Activated CD4-positive, alpha-beta memory T cell treated with anti-CD3 and anti-CD28 coated beads, Interleukin-2, amount 10 ng/mL, durations not matched to agents 7 days and 5 days (primary cell): ENCODE results near the gene AIG1. TPM values are rescaled to one million over a fixed set of nuclear protein-coding genes. Genes with fewer than 3 reads are reported as not detected.
A peak's percentile ranks its signal among the peaks of the same experiment; 100 is the strongest.
"Not testable (repeated sequence)": the region's sequence is repeated elsewhere in the genome, so short reads cannot be mapped to it uniquely, and the experiment has no call there.

Source experiments
- CTCF ChIA-PET: fragments of 350-600 bp; sonication (Branson Sonifier 250); formaldehyde crosslinking; loops from one replicate; lab custom pipeline; 2021; ENCODE audit warnings: antibody characterized with exemption, inconsistent platforms; lab: Charles Lee
- POLR2A ChIA-PET: fragments of 350-600 bp; sonication (Branson Sonifier 250); formaldehyde crosslinking; loops from one replicate; lab custom pipeline; 2021; ENCODE audit warnings: antibody characterized with exemption; lab: Charles Lee
- DNase-seq: peaks from one replicate; pipeline ENCODE4 v3.0.0-alpha.2; 2020
- H3K27ac Mint-ChIP-seq: one replicate; pipeline ENCODE4 v1.8.0; 2021; ENCODE audit warnings: mild to moderate bottlenecking, mixed read lengths
- H3K27me3 Mint-ChIP-seq: one replicate; pipeline ENCODE4 v1.8.0; 2021; ENCODE audit warnings: mixed read lengths
- H3K36me3 Mint-ChIP-seq: one replicate; pipeline ENCODE4 v1.8.0; 2021; ENCODE audit warnings: low read depth, mixed read lengths
- H3K4me1 Mint-ChIP-seq: one replicate; pipeline ENCODE4 v1.8.0; 2021; ENCODE audit warnings: mixed read lengths
- H3K4me3 Mint-ChIP-seq: one replicate; pipeline ENCODE4 v1.8.0; 2021; ENCODE audit warnings: mild to moderate bottlenecking, mixed read lengths
- H3K9me3 Mint-ChIP-seq: one replicate; pipeline ENCODE4 v1.8.0; 2021; ENCODE audit warnings: mixed read lengths
- total RNA-seq, 2 experiments: library from RNA; stranded (reverse); gene quantifications; one replicate each; pipeline ENCODE4 v1.2.3, GENCODE V29; 2021

Gene AIG1, protein sequence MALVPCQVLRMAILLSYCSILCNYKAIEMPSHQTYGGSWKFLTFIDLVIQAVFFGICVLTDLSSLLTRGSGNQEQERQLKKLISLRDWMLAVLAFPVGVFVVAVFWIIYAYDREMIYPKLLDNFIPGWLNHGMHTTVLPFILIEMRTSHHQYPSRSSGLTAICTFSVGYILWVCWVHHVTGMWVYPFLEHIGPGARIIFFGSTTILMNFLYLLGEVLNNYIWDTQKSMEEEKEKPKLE
- total RNA-seq = 1 to 10 TPM; 8.4 to 9.9 TPM

DNA sequence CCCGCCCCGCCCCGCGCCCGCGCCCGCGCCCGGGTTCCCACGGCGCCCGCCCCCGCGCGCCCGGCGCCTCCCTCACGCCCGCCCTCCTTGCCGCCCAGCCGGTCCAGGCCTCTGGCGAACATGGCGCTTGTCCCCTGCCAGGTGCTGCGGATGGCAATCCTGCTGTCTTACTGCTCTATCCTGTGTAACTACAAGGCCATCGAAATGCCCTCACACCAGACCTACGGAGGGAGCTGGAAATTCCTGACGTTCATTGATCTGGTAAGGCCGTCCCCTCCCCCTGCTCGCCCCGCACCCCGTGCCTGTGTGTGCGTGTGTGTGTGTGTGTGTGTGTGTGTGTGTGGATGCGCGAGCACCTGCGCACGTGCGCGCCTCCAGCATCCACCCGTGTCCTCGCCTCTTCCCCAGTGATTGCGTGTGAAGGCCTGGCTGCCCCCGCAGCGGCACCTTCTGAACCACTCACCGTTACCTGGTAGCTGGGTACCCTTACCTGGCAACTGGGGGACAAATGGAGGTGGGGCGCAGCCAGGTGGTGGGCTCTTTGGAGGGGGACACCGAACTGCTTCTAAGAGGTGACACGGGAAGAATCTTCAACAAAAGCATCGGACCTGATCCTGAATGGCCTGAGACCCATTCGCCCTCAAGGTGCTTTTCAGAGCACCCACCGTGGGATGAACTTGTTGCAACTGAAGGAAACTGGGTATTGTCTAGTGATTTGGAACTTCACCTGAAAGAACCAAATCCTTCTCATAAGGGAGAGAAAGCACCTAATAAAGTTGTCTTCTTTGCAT is at the start of gene AIG1:
Gene AIG1 (plus strand): TSS at position 84 of the 791 bp plus-strand sequence. CDS start 37 bp downstream, at position 121.
- peak; percentile 69 for DNase-seq
- ChIA-PET CTCF (no interaction called here), POLR2A (interaction anchor here (0.6 to 1.6 kb wide), 4 partner anchors 114 to 475 kb away, joined by 3 to 4 read pairs (median 4); partner anchors contain the start of genes ADAT2 and PEX3)
- no peaks in the 10 kb centered on the region for H3K27me3 Mint-ChIP-seq
- H3K36me3 Mint-ChIP-seq = peaks cover 3% of the 10 kb centered on the region
- peaks cover 27% of the 10 kb centered on the region for H3K4me1 Mint-ChIP-seq
- H3K9me3 Mint-ChIP-seq = no peaks in the 10 kb centered on the region
- H3K27ac Mint-ChIP-seq = peak within 1 kb of the TSS; percentile 82
- H3K4me3 Mint-ChIP-seq = peak within 1 kb of the TSS; percentile 86

DNA sequence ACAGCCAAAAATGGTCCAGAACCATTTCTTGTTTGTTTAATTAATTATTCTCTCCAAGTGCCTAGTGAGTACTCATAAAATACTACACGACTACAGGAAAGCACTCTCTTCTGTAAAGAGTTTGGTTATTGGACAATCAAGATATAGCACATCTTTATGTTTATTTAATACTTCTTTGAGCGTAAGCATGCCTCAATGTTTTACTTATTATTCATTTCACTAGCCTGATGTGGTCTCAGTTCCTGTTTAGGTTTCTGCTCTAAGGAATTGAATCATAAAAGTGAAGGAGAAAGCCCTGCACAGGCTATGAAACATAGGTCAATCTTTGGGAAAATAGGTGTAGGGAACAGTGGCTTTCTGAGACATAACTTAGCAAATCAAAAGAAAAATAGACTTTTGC is 45.9 kb upstream of the AIG1 start:
- Mint-ChIP-seq H3K9me3 (no peaks in the 10 kb centered on the region), H3K27me3 (peaks cover 4% of the 10 kb centered on the region), H3K27ac (no peak overlapping the region), H3K4me3 (no peak overlapping the region), H3K36me3 (no peaks in the 10 kb centered on the region), H3K4me1 (no peaks in the 10 kb centered on the region)
- POLR2A ChIA-PET = no interaction called here
- no peak for DNase-seq
- CTCF ChIA-PET = no interaction called here

DNA sequence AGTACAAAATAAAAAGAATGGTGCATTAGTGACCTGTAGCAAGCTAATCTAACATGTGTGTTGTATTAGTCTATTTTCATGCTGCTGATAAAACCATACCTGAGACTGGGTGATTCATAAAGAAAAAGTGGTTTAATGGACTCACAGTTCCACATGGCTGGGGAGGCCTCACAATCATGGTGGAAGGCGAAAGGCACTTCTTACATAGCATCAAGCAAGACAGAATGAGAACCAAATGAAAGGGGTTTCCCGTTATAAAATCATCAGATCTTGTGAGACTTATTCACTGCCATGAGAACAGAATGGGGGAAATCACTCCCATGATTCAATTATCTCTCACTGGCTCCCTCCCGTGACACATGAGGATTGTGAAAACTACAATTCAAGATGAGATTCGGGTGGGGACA is 45.4 kb upstream of the AIG1 start:
- Mint-ChIP-seq H3K9me3 (no peaks in the 10 kb centered on the region), H3K4me3 (no peak overlapping the region), H3K4me1 (no peaks in the 10 kb centered on the region), H3K27ac (no peak overlapping the region), H3K36me3 (no peaks in the 10 kb centered on the region), H3K27me3 (peaks cover 4% of the 10 kb centered on the region)
- POLR2A ChIA-PET = no interaction called here
- CTCF ChIA-PET = no interaction called here
- no peak for DNase-seq

DNA sequence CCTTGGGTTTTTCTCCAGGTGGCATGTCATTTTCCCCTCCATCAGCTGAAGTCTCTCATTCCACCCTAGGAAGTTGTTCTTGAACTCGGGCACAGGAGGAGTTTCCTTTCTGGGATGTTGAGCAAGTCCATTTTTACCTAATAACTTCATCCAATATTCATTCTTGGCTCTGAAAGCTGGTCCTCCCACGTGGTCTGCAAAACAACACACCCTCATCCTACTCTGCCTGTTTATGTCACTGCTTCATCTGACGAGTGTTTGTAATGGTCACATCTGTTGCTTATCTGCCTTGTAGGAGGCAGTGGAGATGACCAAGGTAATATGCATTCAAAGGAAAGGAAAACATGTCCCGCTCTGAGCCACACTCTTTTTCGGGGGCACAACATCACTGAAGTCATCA is 41.7 kb upstream of the AIG1 start:
- H3K27me3 Mint-ChIP-seq = peaks cover 4% of the 10 kb centered on the region
- H3K4me3 Mint-ChIP-seq = no peak overlapping the region
- no peak overlapping the region for H3K27ac Mint-ChIP-seq
- no peak for DNase-seq
- ChIA-PET POLR2A (no interaction called here), CTCF (no interaction called here)
- peaks cover 8% of the 10 kb centered on the region for H3K9me3 Mint-ChIP-seq
- H3K36me3 Mint-ChIP-seq = no peaks in the 10 kb centered on the region
- H3K4me1 Mint-ChIP-seq = no peaks in the 10 kb centered on the region

DNA sequence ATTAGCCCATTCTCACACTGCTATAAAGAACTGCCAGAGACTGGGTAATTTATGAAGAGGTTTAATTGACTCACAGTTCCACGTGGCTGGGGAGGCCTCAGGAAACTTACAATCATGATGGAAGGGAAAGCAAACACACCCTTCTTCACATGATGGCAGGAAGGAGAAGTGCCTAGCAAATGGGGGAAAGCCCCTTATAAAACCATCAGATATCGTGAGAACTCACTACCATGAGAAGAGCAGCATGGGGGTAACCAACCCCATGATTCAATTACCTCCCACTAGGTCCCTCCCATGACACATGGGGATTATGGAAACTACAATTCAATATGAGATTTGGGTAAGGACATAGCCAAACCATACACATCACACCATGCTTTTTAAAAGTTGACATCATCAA is 39.8 kb upstream of the AIG1 start:
- CTCF ChIA-PET, H3K36me3 Mint-ChIP-seq, H3K9me3 Mint-ChIP-seq, H3K27me3 Mint-ChIP-seq, POLR2A ChIA-PET, H3K4me3 Mint-ChIP-seq, H3K4me1 Mint-ChIP-seq, DNase-seq, H3K27ac Mint-ChIP-seq: not testable (repeated sequence)

DNA sequence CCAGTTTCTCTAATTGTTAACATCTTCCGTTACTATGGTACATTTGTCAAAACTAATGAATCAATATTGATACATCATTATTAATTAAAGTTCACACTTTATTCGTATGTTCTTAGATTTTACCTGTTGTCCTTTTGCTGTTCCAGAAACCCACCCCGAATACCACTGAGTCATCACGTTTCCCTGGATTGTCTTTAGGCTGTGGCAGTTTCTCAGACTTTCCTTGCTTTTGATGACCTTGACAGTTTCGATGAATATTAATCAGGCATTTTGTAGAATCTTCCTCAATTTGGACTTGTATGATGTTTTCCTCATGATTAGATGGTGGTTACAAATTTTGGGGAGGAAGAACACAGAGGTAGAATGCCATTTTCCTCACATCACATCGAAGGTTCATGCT is 39.1 kb upstream of the AIG1 start:
- peaks cover 4% of the 10 kb centered on the region for H3K27me3 Mint-ChIP-seq
- no peak for DNase-seq
- no peaks in the 10 kb centered on the region for H3K36me3 Mint-ChIP-seq
- ChIA-PET POLR2A (no interaction called here), CTCF (no interaction called here)
- H3K27ac Mint-ChIP-seq = no peak overlapping the region
- no peak overlapping the region for H3K4me3 Mint-ChIP-seq
- no peaks in the 10 kb centered on the region for H3K4me1 Mint-ChIP-seq
- H3K9me3 Mint-ChIP-seq = peaks cover 8% of the 10 kb centered on the region

DNA sequence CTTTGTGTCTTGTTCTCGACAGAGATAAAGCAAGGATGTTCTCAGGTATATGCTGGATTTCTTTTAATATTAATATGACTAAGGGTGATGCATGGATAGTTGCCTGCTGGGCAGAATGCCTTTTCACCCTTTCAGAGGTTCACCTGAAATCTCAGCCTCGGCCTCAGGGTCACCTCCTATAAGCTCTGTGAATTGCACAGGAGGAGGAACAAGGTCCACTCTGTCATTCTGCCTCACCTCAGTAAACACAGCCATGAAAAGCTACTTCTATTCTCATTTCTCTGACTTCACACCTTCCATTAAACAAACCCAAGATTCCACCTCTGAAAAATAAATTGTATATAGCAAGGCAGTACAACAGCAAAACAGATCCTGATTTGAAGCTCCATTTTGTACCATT is 38.1 kb upstream of the AIG1 start:
- Mint-ChIP-seq H3K4me3 (no peak overlapping the region), H3K27ac (no peak overlapping the region), H3K27me3 (peaks cover 4% of the 10 kb centered on the region), H3K4me1 (no peaks in the 10 kb centered on the region), H3K9me3 (peaks cover 8% of the 10 kb centered on the region), H3K36me3 (no peaks in the 10 kb centered on the region)
- ChIA-PET POLR2A (no interaction called here), CTCF (interaction anchor here (1.2 to 2.4 kb wide), 2 partner anchors 330 to 383 kb away, joined by 4 to 11 read pairs; no protein-coding TSS in a partner anchor)
- no peak for DNase-seq

DNA sequence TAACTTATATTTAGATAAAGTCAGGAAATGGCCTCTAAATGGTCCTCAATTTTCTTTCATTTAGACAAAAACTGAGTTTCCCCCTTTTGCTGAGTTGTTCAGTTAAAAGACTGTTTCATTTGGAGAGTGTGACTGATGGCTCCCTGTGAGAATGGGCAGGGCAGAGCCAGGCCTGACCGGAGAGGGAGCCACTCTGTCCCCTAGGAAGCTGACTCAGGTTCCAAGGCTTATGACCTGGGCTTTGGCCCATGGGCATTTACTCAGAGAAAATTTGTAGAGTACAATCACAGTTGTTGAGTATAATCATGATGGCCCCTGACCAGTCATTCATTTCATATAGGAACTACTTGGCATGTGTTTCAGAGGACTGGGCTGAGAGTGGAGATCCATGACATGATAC is 37.0 kb upstream of the AIG1 start:
- Mint-ChIP-seq H3K27ac (no peak overlapping the region), H3K4me1 (no peaks in the 10 kb centered on the region), H3K27me3 (peaks cover 4% of the 10 kb centered on the region), H3K4me3 (no peak overlapping the region), H3K36me3 (no peaks in the 10 kb centered on the region), H3K9me3 (peaks cover 8% of the 10 kb centered on the region)
- POLR2A ChIA-PET = no interaction called here
- CTCF ChIA-PET = interaction anchor here (1.2 to 2.4 kb wide), 2 partner anchors 331 to 384 kb away, joined by 4 to 11 read pairs; no protein-coding TSS in a partner anchor
- no peak for DNase-seq

DNA sequence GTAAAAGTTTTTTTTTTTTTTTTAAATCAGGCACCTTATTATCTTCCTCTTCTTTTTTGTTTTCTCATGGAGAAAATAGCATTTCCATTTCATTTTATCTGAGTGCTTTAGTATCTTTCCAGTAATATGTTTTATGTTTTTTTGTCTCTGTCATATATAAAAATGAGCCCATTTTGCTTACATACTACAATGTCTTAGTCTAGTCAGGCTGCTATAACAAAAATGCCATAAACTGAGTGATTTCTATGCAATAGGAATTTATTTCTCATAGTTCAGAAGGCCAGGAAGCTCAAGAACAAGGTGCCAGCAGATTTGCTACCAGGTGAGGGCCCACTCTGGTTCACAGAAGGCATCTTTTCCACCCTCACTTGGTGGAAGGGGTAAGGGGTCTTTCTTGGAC is 35.7 kb upstream of the AIG1 start:
- Mint-ChIP-seq H3K27me3 (no peaks in the 10 kb centered on the region), H3K4me3 (no peak overlapping the region), H3K9me3 (peaks cover 8% of the 10 kb centered on the region), H3K27ac (no peak overlapping the region), H3K4me1 (no peaks in the 10 kb centered on the region), H3K36me3 (no peaks in the 10 kb centered on the region)
- no peak for DNase-seq
- ChIA-PET CTCF (interaction anchor here (0.7 to 3.5 kb wide), 3 partner anchors 330 to 989 kb away, joined by 3 to 50 read pairs (median 19); no protein-coding TSS in a partner anchor), POLR2A (no interaction called here)

DNA sequence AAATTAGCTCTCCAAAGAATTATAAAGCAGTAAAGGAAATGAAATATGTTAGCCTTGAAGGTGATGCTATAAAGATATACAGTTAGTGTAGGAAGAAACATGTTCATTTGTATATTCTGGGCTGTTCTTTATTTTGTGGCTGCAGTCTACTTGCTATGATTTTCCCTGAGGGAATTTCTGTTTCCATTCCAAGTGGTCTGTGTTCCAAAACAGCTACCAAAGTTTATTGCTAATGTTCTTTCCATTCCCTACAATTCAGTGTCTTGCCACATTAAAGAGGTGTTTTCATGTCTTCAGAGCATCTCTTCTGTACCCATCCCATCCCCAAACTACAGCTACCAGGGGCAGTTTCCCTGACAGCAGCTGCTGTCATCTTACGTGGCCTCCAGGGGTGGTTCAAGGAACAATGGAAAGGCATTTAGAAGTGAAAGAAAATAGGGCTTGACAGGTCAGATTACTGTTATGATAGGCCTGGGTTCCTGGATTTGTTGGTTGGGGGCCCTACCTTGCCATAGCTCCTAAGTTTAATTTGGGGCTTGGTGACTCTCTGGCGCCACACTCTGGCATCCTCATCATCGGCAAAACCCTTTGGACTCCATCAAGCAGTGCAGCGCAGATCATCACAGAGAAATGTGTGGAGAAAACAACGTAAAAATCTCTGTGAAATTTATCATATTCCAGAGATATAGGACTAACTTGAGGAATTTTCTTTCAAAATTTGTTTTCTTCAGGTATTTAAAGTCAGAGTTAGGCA is 33.8 kb upstream of the AIG1 start:
- no peak overlapping the region for H3K4me3 Mint-ChIP-seq
- peaks cover 1% of the 10 kb centered on the region for H3K27me3 Mint-ChIP-seq
- H3K36me3 Mint-ChIP-seq = no peaks in the 10 kb centered on the region
- ChIA-PET CTCF (interaction anchor here (0.7 to 3.5 kb wide), 16 partner anchors 17 to 552 kb away, joined by 3 to 50 read pairs (median 4); no protein-coding TSS in a partner anchor), POLR2A (interaction anchor here (0.6 to 1.4 kb wide), 4 partner anchors 81 to 335 kb away, joined by 3 to 5 read pairs (median 3); no protein-coding TSS in a partner anchor)
- DNase-seq = peak; percentile 53
- no peaks in the 10 kb centered on the region for H3K4me1 Mint-ChIP-seq
- H3K27ac Mint-ChIP-seq = no peak overlapping the region
- no peaks in the 10 kb centered on the region for H3K9me3 Mint-ChIP-seq

DNA sequence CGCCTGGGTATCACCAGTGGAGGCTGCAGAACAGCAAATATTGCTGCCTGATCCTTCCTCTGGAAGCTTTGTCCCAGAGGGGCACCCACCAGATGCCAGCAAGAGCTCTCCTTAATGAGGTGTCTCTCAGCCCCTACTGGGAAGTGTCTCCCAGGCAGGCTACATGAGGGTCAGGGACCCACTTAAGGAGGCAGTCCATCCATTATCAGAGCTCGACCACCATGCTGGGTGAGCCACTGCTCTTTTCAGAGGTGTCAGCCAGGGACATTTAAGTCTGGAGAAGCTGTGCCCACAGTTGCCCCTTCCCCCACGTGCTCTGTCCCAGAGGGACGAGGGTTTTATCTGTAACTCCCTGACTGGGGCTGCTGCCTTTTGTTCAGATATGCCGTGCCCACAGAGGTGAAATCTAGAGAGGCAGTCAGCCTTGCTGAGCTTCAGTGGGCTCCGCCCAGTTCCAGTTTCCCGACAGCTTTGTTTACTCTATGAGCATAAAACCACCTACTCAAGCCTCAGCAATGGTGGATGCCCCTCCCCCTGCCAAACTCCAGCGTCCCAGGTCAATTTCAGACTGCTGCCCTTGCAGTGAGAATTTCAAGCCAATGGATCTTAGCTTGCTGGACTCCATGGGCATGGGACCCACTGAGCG is 25.9 kb upstream of the AIG1 start:
- POLR2A ChIA-PET = no interaction called here
- Mint-ChIP-seq H3K36me3 (peaks cover 2% of the 10 kb centered on the region), H3K9me3 (no peaks in the 10 kb centered on the region), H3K27me3 (peaks cover 18% of the 10 kb centered on the region), H3K27ac (no peak overlapping the region), H3K4me1 (peaks cover 9% of the 10 kb centered on the region), H3K4me3 (no peak overlapping the region)
- CTCF ChIA-PET = no interaction called here
- DNase-seq = no peak

DNA sequence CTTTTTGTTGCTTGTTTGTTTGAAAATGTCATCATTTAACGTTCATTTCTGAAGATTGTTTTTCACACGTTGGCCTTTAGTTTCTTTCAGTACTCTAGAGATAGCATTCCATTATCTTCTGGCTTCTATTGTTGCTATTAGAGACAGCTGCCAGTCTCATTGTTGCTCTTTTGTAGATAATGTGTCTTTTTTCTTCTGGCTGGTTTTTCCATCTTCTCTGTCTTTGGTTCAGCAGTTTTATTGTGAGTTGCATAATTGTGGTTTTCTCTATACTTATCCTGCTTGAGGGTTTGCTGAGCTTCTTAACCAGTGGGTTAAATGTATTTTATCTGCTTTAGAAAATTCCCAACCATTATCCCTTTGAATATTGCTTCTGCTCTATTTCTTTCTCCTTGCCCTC is 23.2 kb upstream of the AIG1 start:
- H3K4me3 Mint-ChIP-seq = no peak overlapping the region
- CTCF ChIA-PET = no interaction called here
- H3K27me3 Mint-ChIP-seq = peaks cover 11% of the 10 kb centered on the region
- H3K4me1 Mint-ChIP-seq = peaks cover 13% of the 10 kb centered on the region
- H3K36me3 Mint-ChIP-seq = peaks cover 2% of the 10 kb centered on the region
- no peaks in the 10 kb centered on the region for H3K9me3 Mint-ChIP-seq
- POLR2A ChIA-PET = no interaction called here
- H3K27ac Mint-ChIP-seq = no peak overlapping the region
- DNase-seq = no peak
